GM12801 (cell line): ENCODE data around the gene HTR2C.

Source experiments
- CTCF ChIP-seq: IDR thresholded peaks from one replicate; pipeline ENCODE4 v1.5.1; 2011; ENCODE audit warnings: control low read depth; ENCODE audit not compliant: insufficient read length; ENCODE audit errors: extremely low read depth

The HTR2C gene

GRCh38 chrX:114932550-114932949 is 348.7 kb downstream of the HTR2C start:
- TF ChIP-seq CTCF = no peak

GRCh38 chrX:114952696-114953095 is 368.8 kb downstream of the HTR2C start:
- no peak for TF ChIP-seq CTCF
